HFFc6 (cell line): ENCODE data around the gene PCLO. TPM values are rescaled to one million over a fixed set of nuclear protein-coding genes. Genes with fewer than 3 reads are reported as not detected.

ENCODE experiments used
- DNase-seq: peaks from one replicate; pipeline ENCODE4 v3.0.0-alpha.2; 2018
- H3K27ac Mint-ChIP-seq: 2 replicates; pipeline ENCODE4 v1.8.0; 2020; ENCODE audit warnings: mild to moderate bottlenecking, mixed read lengths
- H3K27me3 Mint-ChIP-seq: 2 replicates; pipeline ENCODE4 v1.8.0; 2021; ENCODE audit warnings: mild to moderate bottlenecking, moderate library complexity, mixed read lengths; ENCODE audit not compliant: insufficient read depth
- H3K36me3 Mint-ChIP-seq: 2 replicates; pipeline ENCODE4 v1.8.0; 2021; ENCODE audit warnings: low read depth, mixed read lengths
- H3K4me1 Mint-ChIP-seq: 2 replicates; pipeline ENCODE4 v1.8.0; 2020; ENCODE audit warnings: low read depth, mixed read lengths
- H3K4me3 Mint-ChIP-seq: 2 replicates; pipeline ENCODE4 v1.8.0; 2020; ENCODE audit warnings: mild to moderate bottlenecking, moderate library complexity, mixed read lengths
- H3K9me3 Mint-ChIP-seq: 2 replicates; pipeline ENCODE4 v1.8.0; 2020; ENCODE audit warnings: mild to moderate bottlenecking, mixed read lengths
- CTCF ChIP-seq: fragments of 200-600 bp; sonication (generic); IDR thresholded peaks from 2 replicates; pipeline ENCODE4 v1.5.0; 2021; ENCODE audit warnings: antibody characterized with exemption, mild to moderate bottlenecking
- total RNA-seq, 6 experiments: library from RNA; stranded (reverse); fragmentation: NEBNext Ultra II Directional; extraction: Animal tissue kit (Norgen Biotek cat#: 25700); gene quantifications; 2 replicates in 1 of 6; 3 replicates in 5 of 6; pipeline ENCODE4 v1.2.3, GENCODE V29; 2021

Gene PCLO
- total RNA-seq, 6 experiments from 2014 or later, result 0.64 to 2.3 (median 1.7) TPM

- H3K27ac Mint-ChIP-seq, result no peak overlapping the region
- no peaks in the 10 kb centered on the region for H3K4me1 Mint-ChIP-seq
- H3K36me3 Mint-ChIP-seq, result no peaks in the 10 kb centered on the region
- DNase-seq, result no peak
- TF ChIP-seq CTCF, result no peak
- no peak overlapping the region for H3K4me3 Mint-ChIP-seq
- H3K9me3 Mint-ChIP-seq, result peaks cover 10% of the 10 kb centered on the region; the same call in 1 of the 2 replicates
- no peaks in the 10 kb centered on the region for H3K27me3 Mint-ChIP-seq
Observed at GRCh38 chr7:83055197-83055596, 107.5 kb downstream of the PCLO start.

GRCh38 chr7:83054472-83054871 is 108.2 kb downstream of the PCLO start:
- Mint-ChIP-seq H3K27ac (no peak overlapping the region), H3K36me3 (no peaks in the 10 kb centered on the region), H3K4me3 (no peak overlapping the region), H3K9me3 (peaks cover 10% of the 10 kb centered on the region; the same call in 1 of the 2 replicates), H3K4me1 (no peaks in the 10 kb centered on the region), H3K27me3 (no peaks in the 10 kb centered on the region)
- DNase-seq, result no peak
- no peak for TF ChIP-seq CTCF

- Mint-ChIP-seq H3K27me3 (no peaks in the 10 kb centered on the region), H3K36me3 (no peaks in the 10 kb centered on the region), H3K27ac (no peak overlapping the region), H3K4me1 (no peaks in the 10 kb centered on the region), H3K9me3 (peaks cover 12% of the 10 kb centered on the region), H3K4me3 (no peak overlapping the region)
- TF ChIP-seq CTCF, result no peak
- no peak for DNase-seq
Observed at GRCh38 chr7:83053965-83054364, 108.7 kb downstream of the PCLO start.

- Mint-ChIP-seq H3K4me1 (no peaks in the 10 kb centered on the region), H3K36me3 (no peaks in the 10 kb centered on the region), H3K27me3 (no peaks in the 10 kb centered on the region), H3K4me3 (no peak overlapping the region), H3K9me3 (peaks cover 15% of the 10 kb centered on the region), H3K27ac (no peak overlapping the region)
- no peak for DNase-seq
- no peak for TF ChIP-seq CTCF
Observed at GRCh38 chr7:83040484-83040883, 122.2 kb downstream of the PCLO start.

GRCh38 chr7:83038787-83039186 is 123.9 kb downstream of the PCLO start:
- DNase-seq, result no peak
- TF ChIP-seq CTCF, result no peak
- H3K4me1 Mint-ChIP-seq, result no peaks in the 10 kb centered on the region
- H3K36me3 Mint-ChIP-seq, result no peaks in the 10 kb centered on the region
- H3K27ac Mint-ChIP-seq, result no peak overlapping the region
- peaks cover 7% of the 10 kb centered on the region for H3K9me3 Mint-ChIP-seq
- H3K4me3 Mint-ChIP-seq, result no peak overlapping the region
- no peaks in the 10 kb centered on the region for H3K27me3 Mint-ChIP-seq
